Thyroid gland (tissue), 4 donors: ENCODE data around the gene DGCR8. TPM values are rescaled to one million over a fixed set of nuclear protein-coding genes. Genes with fewer than 3 reads are reported as not detected.
A peak's percentile ranks its signal among the peaks of the same experiment; 100 is the strongest.

Experiments used
- DNase-seq, 2 donors: peaks; one replicate each; pipeline ENCODE4 v3.0.0-alpha.2; 2019
- H3K27ac ChIP-seq, 3 donors: fragments of 200-600 bp; sonication (generic); 1 replicate in 2 of 3; 2 replicates in 1 of 3; pipeline ENCODE4 v1.5.1; 2016 to 2019; ENCODE audit warnings: mild to moderate bottlenecking in 1 of 3, moderate library complexity in 1 of 3
- H3K27me3 ChIP-seq: fragments of 200-600 bp; sonication (generic); one replicate; pipeline ENCODE4 v1.5.1; 2019
- H3K36me3 ChIP-seq, 2 donors: fragments of 200-600 bp; sonication (generic); one replicate each; pipeline ENCODE4 v1.5.1; 2016 to 2019
- H3K4me1 ChIP-seq, 2 donors: fragments of 200-600 bp; sonication (generic); one replicate each; pipeline ENCODE4 v1.5.1; 2017 to 2019
- H3K4me3 ChIP-seq, 3 donors: fragments of 200-600 bp; sonication (generic); replicated peaks in 1 of 3; 1 replicate in 2 of 3; 2 replicates in 1 of 3; pipeline ENCODE4 v1.5.1; 2016; ENCODE audit warnings: mild to moderate bottlenecking in 1 of 3
- H3K9me3 ChIP-seq: fragments of 200-600 bp; sonication (generic); one replicate; pipeline ENCODE4 v1.5.1; 2017
- CTCF ChIP-seq, 6 experiments: fragments of 200-600 bp in 3 of 6; fragments of 450-650 bp in 3 of 6; sonication (generic) in 3 of 6; IDR thresholded peaks; one replicate each; pipeline ENCODE4 v1.5.1; 2016 to 2019; ENCODE audit warnings: antibody characterized with exemption in 6 of 6, mild to moderate bottlenecking in 2 of 6, inconsistent platforms in 1 of 6, moderate library complexity in 1 of 6
- POLR2A ChIP-seq, 2 donors: fragments of 450-650 bp; IDR thresholded peaks; one replicate each; pipeline ENCODE4 v1.6.1; 2017; ENCODE audit warnings: antibody characterized with exemption in 2 of 2, mild to moderate bottlenecking in 2 of 2, moderate library complexity in 1 of 2
- WGBS, 2 donors: methylation state at CpG; one replicate each; pipeline ENCODE4 v1.1.5; 2017; 5-methylcytosine and 5-hydroxymethylcytosine counted together
- intact Hi-C: fragments of 100-400 bp; cut with DNase I; formaldehyde crosslinking; loops from one replicate; pipeline ENCODE4 v1.15.1; 2023
- total RNA-seq, 4 donors: library from RNA; depleted of rRNA; stranded (reverse); fragments of >200 nt; gene quantifications; one replicate each; pipeline ENCODE4 v1.2.3, GENCODE V29; 2016

DGCR8 gene
- total RNA-seq, 4 donors from 2014 or later = 28.9 to 48.8 (median 31.5) TPM

GRCh38 chr22:20117633-20118299, 37.7 kb downstream of the DGCR8 start:
- H3K27ac ChIP-seq = peak overlapping the region in 1 of 3 donors; percentile 27
- intact Hi-C loops = loop anchor here (10.0 kb wide), 1 partner anchor 93 kb away; the partner anchor contains the start of gene TANGO2
- H3K27me3 ChIP-seq = no peaks in the 10 kb centered on the region
- WGBS, 2 donors = 3% methylated on average over 22 to 39 of the region's 66 CpGs
- H3K4me1 ChIP-seq = peaks cover 11 to 17% of the 10 kb centered on the region in 2 donors
- peaks cover 16 to 49% of the 10 kb centered on the region in 2 donors for H3K36me3 ChIP-seq
- no peaks in the 10 kb centered on the region for H3K9me3 ChIP-seq
- TF ChIP-seq CTCF (IDR thresholded peaks at IDR 0.05) (no peak), POLR2A (IDR thresholded peaks at IDR 0.05) (no peak)
- peak; percentile 17 to 34 for DNase-seq
- H3K4me3 ChIP-seq = peak overlapping the region; percentile 4 to 62 (median 52)

GRCh38 chr22:20118300-20119020, 38.4 kb downstream of the DGCR8 start:
- Histone ChIP-seq H3K27ac (peak overlapping the region in 1 of 3 donors; percentile 27), H3K27me3 (no peaks in the 10 kb centered on the region), H3K9me3 (no peaks in the 10 kb centered on the region), H3K4me1 (peaks cover 11 to 17% of the 10 kb centered on the region in 2 donors), H3K36me3 (peaks cover 15 to 44% of the 10 kb centered on the region in 2 donors), H3K4me3 (peak overlapping the region in 2 of 3 donors; percentile 52 to 62)
- DNase-seq = no peak
- intact Hi-C loops = loop anchor here (10.0 kb wide), 1 partner anchor 94 kb away; the partner anchor contains the start of gene TANGO2
- WGBS, 2 donors = 26 to 29% methylated on average over 8 of the region's 8 CpGs
- no peak for TF ChIP-seq CTCF (IDR thresholded peaks at IDR 0.05)
- no peak for TF ChIP-seq POLR2A (IDR thresholded peaks at IDR 0.05)

- no peak for DNase-seq
- Histone ChIP-seq H3K9me3 (no peaks in the 10 kb centered on the region), H3K4me1 (peaks cover 0 to 11% of the 10 kb centered on the region in 2 donors), H3K27me3 (no peaks in the 10 kb centered on the region), H3K36me3 (peaks cover 17 to 45% of the 10 kb centered on the region in 2 donors), H3K4me3 (no peak overlapping the region), H3K27ac (no peak overlapping the region)
- intact Hi-C loops = loop anchor here (10.0 kb wide), 1 partner anchor 147 kb away; no protein-coding TSS in a partner anchor
- TF ChIP-seq POLR2A (IDR thresholded peaks at IDR 0.05) = no peak
- TF ChIP-seq CTCF (IDR thresholded peaks at IDR 0.05) = no peak
- WGBS, 2 donors = 94 to 97% methylated on average over 15 to 22 of the region's 22 CpGs
Observed at GRCh38 chr22:20121856-20122415, 41.9 kb downstream of the DGCR8 start.

- no peaks in the 10 kb centered on the region for H3K27me3 ChIP-seq
- WGBS, 2 donors = 92 to 96% methylated on average over 7 to 8 of the region's 13 CpGs
- no peak overlapping the region for H3K27ac ChIP-seq
- no peak overlapping the region for H3K4me3 ChIP-seq
- no peak for TF ChIP-seq POLR2A (IDR thresholded peaks at IDR 0.05)
- no peak for TF ChIP-seq CTCF (IDR thresholded peaks at IDR 0.05)
- no peak for DNase-seq
- intact Hi-C loops = loop anchor here (10.0 kb wide), 1 partner anchor 149 kb away; no protein-coding TSS in a partner anchor
- H3K9me3 ChIP-seq = no peaks in the 10 kb centered on the region
- peaks cover 0 to 3% of the 10 kb centered on the region in 2 donors for H3K4me1 ChIP-seq
- H3K36me3 ChIP-seq = peaks cover 17 to 48% of the 10 kb centered on the region in 2 donors
Observed at GRCh38 chr22:20123366-20124082, 43.5 kb downstream of the DGCR8 start.
